Stimulated activated CD4-positive, alpha-beta T cell treated with anti-CD3 and anti-CD28 coated beads, TNF-alpha, amount 100 ng/mL, for 24 hours (primary cell): ENCODE results near the gene RRAGD.

Source experiments
- DNase-seq, 3 experiments: peaks; one replicate each; pipeline ENCODE4 v3.0.0-alpha.2; 2020; ENCODE audit warnings: low read depth in 3 of 3

The RRAGD gene

DNA sequence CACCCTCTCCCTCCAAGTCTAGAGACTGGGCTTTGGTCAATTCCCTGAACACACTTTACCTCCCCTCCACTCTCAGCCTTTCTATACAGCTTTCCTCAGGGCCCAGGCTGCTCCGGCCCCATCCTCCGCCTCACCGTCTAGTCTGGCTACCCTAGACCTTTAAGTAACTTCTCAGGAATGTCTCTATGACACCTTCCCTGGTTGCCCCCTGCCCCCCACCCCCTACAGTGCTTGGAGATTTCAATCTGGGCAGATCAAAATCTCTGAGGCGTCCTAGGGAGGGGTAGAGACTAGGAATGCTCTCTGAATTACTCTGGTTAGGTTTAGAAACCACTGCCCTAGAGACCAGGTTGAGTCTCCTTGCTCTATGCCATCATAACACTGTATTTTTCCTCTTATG lies 65.6 kb downstream of the RRAGD start:
- no peak for DNase-seq

DNA sequence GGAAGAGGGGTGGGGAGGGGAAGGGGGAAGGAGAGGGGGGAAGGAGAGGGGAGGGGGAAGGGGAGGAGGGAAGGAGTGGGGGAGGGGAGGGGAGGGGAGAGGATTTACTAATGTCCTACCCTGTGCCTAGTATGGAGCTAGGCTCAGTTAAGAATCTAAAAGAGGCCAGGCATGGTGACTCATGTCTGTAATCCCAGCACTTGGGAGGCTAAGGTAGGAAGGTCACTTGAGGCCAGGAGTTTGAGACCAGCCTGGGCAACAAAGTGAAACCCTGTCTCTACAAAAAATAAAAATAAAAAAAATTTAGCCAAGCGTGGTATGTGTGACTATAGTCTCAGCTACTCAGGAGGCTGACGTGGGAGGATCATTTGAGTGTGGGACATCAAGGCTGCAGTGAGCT lies 72.5 kb downstream of the RRAGD start:
- DNase-seq, result no peak

DNA sequence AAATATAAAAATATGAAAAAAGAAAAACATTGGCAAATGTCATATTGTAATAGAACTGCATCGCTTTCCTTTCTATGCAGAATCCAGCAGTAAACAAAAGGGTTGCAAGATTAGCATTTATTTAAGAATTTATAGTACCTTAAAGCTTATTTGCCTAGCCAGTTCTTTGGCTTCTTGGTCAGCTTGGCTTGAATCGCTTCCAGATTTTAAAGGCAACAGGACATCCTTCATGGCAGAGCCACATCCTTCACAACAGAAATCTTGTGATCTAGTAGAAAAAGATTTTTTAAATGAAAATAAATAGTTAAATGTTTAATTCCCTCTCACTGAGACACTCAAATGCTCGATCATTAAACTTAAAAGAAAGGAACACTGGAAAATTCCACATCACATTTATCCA lies 76.9 kb downstream of the RRAGD start:
- no peak for DNase-seq

DNA sequence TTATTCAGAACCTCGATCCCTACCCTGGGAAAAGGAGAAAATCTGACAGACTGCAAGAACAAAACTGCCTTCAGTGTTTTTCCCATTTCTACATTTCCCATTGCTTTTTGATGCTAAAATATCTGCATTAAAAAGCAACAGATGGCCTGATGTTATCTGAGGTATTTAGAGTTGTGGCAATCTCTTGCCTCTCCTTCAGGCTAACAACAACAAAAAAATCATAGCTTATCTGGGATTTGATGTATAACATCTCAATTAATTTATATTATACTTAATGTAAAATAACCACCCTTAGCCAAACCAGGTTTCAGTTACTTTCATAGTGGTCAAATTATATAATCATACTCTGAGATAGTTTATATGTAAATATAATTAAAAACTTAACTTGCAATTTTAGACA lies 81.2 kb downstream of the RRAGD start:
- no peak for DNase-seq

DNA sequence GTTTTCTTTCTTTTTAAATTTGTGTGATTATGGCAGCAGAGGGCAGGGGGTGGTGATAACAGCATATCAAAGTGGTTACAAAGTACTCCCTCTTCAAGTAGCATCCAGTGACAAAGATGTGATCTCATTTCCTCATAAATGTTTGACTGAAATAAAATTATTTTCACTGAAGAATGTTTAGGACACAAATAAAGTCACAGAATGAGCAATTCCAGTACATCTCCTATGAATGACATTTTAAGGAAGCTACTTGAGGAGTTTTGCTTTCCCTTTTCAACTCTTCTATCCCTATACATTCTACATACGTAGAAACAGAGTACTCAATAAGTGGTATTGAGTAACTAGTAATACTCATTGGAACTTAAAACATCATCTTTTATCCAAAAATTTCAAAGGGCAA lies 83.1 kb downstream of the RRAGD start:
- no peak for DNase-seq

DNA sequence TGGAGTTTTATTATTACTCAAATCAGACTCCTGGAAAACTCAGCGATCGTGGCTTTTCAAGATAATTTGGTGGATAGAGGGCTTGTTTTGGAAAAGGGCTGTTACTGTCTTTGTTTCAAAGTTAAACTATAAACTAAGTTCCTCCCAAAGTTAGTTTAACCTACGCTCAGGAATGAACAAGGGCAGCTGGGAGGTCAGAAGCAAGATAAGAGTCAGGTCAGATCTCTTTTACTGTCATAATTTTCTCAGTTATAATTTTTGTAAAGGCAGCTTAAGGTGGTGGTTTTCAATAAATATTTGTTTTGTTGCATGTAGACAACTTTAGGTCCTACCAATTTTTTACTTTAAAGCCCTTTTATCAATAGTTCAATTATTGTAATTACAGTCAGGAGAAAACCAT lies 87.8 kb downstream of the RRAGD start:
- DNase-seq, result no peak

DNA sequence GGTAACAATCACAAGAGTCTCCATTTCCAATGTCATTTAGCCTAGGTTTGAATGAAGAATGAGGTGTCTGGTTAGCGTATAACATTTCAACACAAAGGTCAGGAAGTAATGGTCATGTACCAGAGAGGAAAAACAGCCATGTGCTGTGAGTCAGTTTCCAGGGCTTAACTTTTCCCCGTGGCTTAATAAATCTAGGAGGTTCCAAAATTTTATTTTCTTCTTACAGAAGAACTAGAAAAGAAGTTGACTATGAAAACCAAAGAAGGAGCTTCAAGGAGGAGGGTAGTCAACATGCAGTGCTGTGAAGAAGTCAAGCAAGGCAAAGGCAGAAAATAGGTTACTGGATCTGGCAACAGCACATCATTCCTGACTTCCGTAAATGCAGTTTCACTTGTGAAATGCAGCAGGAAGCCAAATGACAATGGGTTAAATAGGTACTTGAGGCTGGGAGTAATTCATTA lies 88.5 kb downstream of the RRAGD start:
- DNase-seq, result no peak

DNA sequence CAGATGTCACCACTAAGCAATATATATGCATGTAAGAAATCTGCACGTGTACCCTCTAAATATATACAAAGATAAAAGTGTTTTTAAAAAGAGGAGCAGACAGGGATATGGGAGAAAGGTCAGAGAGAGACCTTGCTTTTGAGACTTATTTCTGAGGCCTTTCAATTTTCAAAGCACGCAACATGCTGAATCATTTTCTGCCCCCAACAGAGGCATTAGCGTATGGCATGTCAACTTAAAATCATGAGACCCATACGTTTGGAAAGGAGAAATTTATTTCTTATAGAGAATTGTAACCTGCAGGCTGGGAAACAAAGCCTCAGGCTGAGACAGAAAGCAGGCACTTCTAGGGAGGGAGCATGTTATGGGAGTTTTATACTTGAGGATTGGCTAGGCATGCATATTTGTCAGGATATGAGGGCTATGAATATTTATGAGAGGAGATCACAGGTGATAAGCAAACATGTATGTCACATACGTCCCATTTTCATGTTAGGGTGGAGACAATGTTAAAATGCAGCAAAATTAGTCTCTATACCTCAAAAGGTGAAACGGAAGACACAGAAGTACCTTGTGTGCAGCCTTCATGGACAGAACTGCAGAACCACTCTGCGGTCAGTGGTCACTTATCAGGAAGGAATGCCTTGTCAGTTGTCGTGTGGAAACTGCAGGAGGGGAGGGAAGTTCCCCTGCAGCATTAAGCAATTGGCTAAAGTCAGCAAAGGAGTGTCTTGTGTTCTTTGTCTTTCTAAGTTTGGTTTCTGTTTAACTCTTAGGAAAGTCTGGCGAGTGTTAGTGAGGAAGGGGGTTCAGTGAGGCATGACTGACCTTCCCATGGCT lies 90.7 kb downstream of the RRAGD start:
- no peak for DNase-seq

DNA sequence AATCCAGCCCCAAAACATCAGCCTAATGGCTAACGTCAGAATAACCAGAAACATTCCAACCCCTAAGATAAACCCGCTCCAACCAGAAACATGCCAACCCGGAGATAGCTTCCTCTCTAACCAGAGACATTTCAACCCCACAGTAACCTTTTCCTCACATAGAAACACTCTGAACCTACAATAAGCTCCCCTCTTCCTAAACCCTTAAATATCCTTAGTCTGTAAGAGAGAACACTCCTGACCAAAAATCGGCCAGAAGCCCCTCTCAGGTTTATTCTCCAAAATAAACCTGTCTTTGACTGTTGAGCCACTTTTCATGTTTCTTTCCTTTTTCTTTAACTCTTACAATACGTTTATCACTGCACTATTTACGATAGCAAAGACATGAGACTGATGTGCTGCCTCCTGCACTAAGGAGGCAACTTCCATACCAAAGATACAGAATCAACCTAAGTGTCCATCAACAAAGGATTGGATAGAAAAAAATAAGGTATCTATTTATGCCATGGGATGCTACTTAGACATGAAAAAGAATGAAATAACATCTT lies 92.0 kb downstream of the RRAGD start:
- no peak for DNase-seq

DNA sequence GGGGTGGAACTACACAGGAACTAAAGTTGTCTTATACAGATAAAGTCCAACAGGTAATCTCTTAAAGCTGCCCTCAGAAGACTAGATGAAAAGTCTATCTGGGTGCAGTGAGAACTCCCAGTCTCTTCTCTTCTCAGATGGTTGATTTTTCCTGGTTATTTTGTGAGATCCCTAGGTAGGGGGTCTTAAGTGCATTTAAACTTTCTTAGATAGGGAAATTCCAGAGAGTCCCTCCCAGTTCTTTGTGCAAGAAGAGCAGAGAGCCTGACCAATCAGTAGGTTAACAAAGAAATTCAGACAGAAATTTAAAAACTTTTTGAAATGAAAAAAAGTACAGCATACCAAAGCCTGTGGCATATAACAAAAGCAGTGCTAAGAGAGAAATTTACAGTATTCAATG lies 95.0 kb downstream of the RRAGD start:
- no peak for DNase-seq

DNA sequence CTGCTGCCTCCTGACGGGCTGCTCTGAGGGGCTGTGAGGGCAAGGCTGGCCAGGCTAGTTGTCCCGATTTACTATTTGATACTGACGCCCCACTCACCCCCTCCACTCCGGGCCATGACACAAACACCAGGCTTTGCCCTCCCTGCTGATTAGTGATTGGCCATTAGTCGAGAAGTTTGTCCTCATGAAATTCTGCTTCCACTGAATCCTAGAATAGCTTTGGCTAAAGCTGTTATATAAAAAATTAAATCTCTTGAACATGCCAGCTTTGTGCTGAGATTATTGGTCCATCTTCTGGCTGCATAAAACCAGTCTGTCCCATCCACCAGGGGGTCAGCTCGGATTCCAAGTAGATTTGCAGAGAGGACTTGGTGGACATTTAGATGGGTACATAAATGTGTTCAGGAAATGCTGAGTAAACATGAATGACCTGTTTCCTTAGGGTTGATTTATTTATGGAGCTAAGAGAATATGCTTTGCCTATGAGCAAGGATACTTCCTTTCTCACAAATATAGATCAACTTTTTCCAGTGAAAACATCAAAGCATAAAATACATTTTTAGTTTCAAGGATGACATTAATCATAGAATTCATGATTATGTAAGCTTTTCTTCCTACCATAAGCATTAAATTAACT lies 96.7 kb downstream of the RRAGD start, which contains the start of gene GABRR2:
Gene GABRR2, minus strand, starts transcription at position 51 of the 637 bp plus-strand sequence. CDS start 134 bp downstream, outside the sequence.
- no peak for DNase-seq

DNA sequence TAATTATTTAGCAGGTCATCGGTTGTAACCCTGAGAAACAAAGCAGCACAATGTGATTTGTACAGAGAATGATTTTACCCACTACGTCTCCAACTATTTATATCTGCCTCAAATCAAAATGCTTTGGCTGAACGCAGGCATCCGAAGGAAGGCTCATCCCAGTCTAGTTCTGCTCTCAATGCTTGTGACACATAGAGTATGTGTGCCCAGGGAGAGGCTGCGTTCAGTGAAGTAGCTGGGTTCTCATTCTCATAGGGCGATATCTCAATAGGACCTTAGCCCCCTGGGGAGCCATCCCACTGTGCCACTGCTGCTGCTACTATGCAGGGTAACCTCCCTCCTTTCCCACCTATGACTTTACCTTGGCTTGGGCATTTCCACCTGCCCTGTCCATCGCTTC lies 97.4 kb downstream of the RRAGD start:
- no peak for DNase-seq
